HepG2 (cell line): ENCODE measurements around the gene CMTM8. TPM values are rescaled to one million over a fixed set of nuclear protein-coding genes. Genes with fewer than 3 reads are reported as not detected.
A peak's percentile ranks its signal among the peaks of the same experiment; 100 is the strongest.

Experiments used
- ATAC-seq: fragments of 200-7000 bp; cut with Tn5 transposase; 3 replicates; pipeline ENCODE4 v1.9.1; 2020; ENCODE audit warnings: mild to moderate bottlenecking, moderate library complexity
- Bru-seq: library from RNA; stranded (reverse); fragments of 400-500 nt; gene quantifications from one replicate; lab custom pipeline; 2021; lab: Mats Ljungman, UMichigan
- BruChase-seq, 2 experiments: library from RNA; stranded (reverse); fragments of 400-500 nt; gene quantifications; one replicate each; lab custom pipeline; 2021; lab: Mats Ljungman, UMichigan
- BruUV-seq: library from RNA; stranded (reverse); fragments of 400-500 nt; replicated peaks from 2 replicates; lab custom pipeline; 2021; lab: Mats Ljungman, UMichigan
- CTCF ChIA-PET: fragments of 300-600 bp; formaldehyde crosslinking; extraction: SDS; loops from one replicate; lab custom pipeline; 2021; ENCODE audit warnings: low total read pairs, inconsistent platforms, low intra/inter-chr PET ratio; lab: Yijun Ruan, JAX
- POLR2A ChIA-PET: fragments of 350-600 bp; sonication (Branson Sonifier 250); formaldehyde crosslinking; loops from one replicate; lab custom pipeline; 2020; ENCODE audit warnings: antibody characterized with exemption, inconsistent platforms; lab: Yijun Ruan, JAX
- DNase-seq: peaks from one replicate; pipeline ENCODE4 v3.0.0-alpha.2; 2015; ENCODE audit warnings: low spot score
- FAIRE-seq: peaks from 3 replicates; lab custom pipeline; 2011; peaks lifted over from hg19 to GRCh38; lab: Jason Lieb, UNC
- H2AFZ ChIP-seq: one replicate; pipeline ENCODE4 v1.6.1; 2011; ENCODE audit warnings: low read length, inconsistent platforms
- H3K27ac ChIP-seq: fragments of 300-600 bp; 3 replicates; pipeline ENCODE4 v1.8.0; 2011; ENCODE audit warnings: mixed run types, mild to moderate bottlenecking, mixed read lengths, low read length, inconsistent platforms; ENCODE audit not compliant: insufficient read depth; ENCODE audit errors: extremely low read length
- H3K27me3 ChIP-seq, 2 experiments: fragments of 200-600 bp in 1 of 2; 2 replicates in 1 of 2; 3 replicates in 1 of 2; pipeline versions ENCODE4 v1.6.0 to v1.8.0; 2011; ENCODE audit warnings: low read length in 2 of 2, mild to moderate bottlenecking in 2 of 2, moderate library complexity in 2 of 2, inconsistent platforms in 1 of 2; ENCODE audit not compliant: insufficient read depth in 2 of 2, control insufficient read depth in 1 of 2
- H3K36me3 ChIP-seq, 2 experiments: fragments of 200-600 bp in 1 of 2; replicated peaks in 1 of 2; 2 replicates in 1 of 2; 3 replicates in 1 of 2; pipeline versions ENCODE4 v1.5.1 to v1.8.0; 2011; ENCODE audit warnings: low read length in 2 of 2, inconsistent platforms in 1 of 2; ENCODE audit not compliant: insufficient read depth in 2 of 2, control insufficient read depth in 1 of 2
- H3K4me1 ChIP-seq: 2 replicates; pipeline ENCODE4 v1.5.1; 2012; ENCODE audit warnings: low read length, inconsistent platforms; ENCODE audit not compliant: insufficient read depth
- H3K4me2 ChIP-seq: 2 replicates; pipeline ENCODE4 v1.6.0; 2011; ENCODE audit warnings: low read depth, low read length, inconsistent platforms
- H3K4me3 ChIP-seq, 3 experiments: fragments of 200-600 bp in 1 of 3; sonication (generic), shearing (Covaris generic) in 1 of 3; replicated peaks in 1 of 3; 2 replicates each; pipeline ENCODE4 v1.5.1; 2011 to 2016; ENCODE audit warnings: low read length in 3 of 3, inconsistent platforms in 2 of 3, low read depth in 2 of 3, mild to moderate bottlenecking in 2 of 3, control low read depth in 1 of 3, mixed read lengths in 1 of 3; ENCODE audit not compliant: insufficient read depth in 1 of 3
- H3K79me2 ChIP-seq: one replicate; pipeline ENCODE4 v1.6.1; 2011; ENCODE audit warnings: low read length, inconsistent platforms; ENCODE audit not compliant: insufficient read depth
- H3K9ac ChIP-seq: 2 replicates; pipeline ENCODE4 v1.6.0; 2011; ENCODE audit warnings: mild to moderate bottlenecking, low read depth, low read length, inconsistent platforms; ENCODE audit not compliant: insufficient read depth
- H3K9me3 ChIP-seq: 2 replicates; pipeline ENCODE4 v1.5.1; 2012; ENCODE audit warnings: mild to moderate bottlenecking, low read length
- H4K20me1 ChIP-seq: 2 replicates; pipeline ENCODE4 v1.6.0; 2011; ENCODE audit warnings: inconsistent platforms, mild to moderate bottlenecking, low read length, moderate library complexity; ENCODE audit not compliant: insufficient read depth
- HIC2 ChIP-seq: sonication (generic); formaldehyde crosslinking; IDR thresholded peaks from 2 replicates; pipeline ENCODE4 v1.9.0; 2022; ENCODE audit warnings: low read depth, missing genetic modification reagents
- HMGXB4 ChIP-seq, 2 experiments: sonication (generic) in 1 of 2; formaldehyde crosslinking in 1 of 2; IDR thresholded peaks; 2 replicates each; pipeline versions ENCODE4 v1.4.0 to v1.6.1; 2018 to 2020; ENCODE audit warnings: missing genetic modification reagents in 2 of 2, borderline replicate concordance in 1 of 2, low read depth in 1 of 2, mild to moderate bottlenecking in 1 of 2, missing biosample characterization in 1 of 2
- ZNF609 ChIP-seq: sonication (generic); formaldehyde crosslinking; IDR thresholded peaks from 2 replicates; pipeline ENCODE4 v1.4.0; 2020; ENCODE audit warnings: mild to moderate bottlenecking, missing genetic modification reagents, borderline replicate concordance
- WGBS: methylation state at CpG from one replicate; pipeline ENCODE4 v1.1.6; 2017; ENCODE audit warnings: low lambda C conversion rate; 5-methylcytosine and 5-hydroxymethylcytosine counted together
- in situ Hi-C: cut with HindIII; loops from 2 replicates; pipeline ENCODE4 v1.10.0; 2017; ENCODE audit warnings: low pct_unique_long_range_greater_than_20kb; ENCODE audit not compliant: extremely low pct_ligation_motif_present
- intact Hi-C: fragments of 100-400 bp; cut with micrococcal nuclease; formaldehyde crosslinking; loops from one replicate; pipeline ENCODE4 v1.10.0; 2022; ENCODE audit not compliant: unreplicated experiment
- long read RNA-seq, 2 experiments: library from RNA in 1 of 2; library from polyadenylated mRNA in 1 of 2; stranded (forward) in 1 of 2; unstranded in 1 of 2; transcript quantifications; one replicate each; pipeline ENCODE4 v2.0.0, GENCODE V29; 2019 to 2022
- polyA minus RNA-seq, 3 experiments: library from RNA; depleted of rRNA, polyadenylated mRNA; stranded (reverse); fragments of >200 nt; gene quantifications; 2 replicates each; pipeline ENCODE4 v1.2.3, GENCODE V29; 2011; ENCODE audit warnings: low replicate concordance in 1 of 3
- polyA plus RNA-seq, 8 experiments: library from polyadenylated mRNA; depleted of rRNA in 3 of 8; stranded (reverse) in 7 of 8; unstranded in 1 of 8; fragments of >200 nt; fragmentation: Illumina TruSeq in 4 of 8; extraction: Trizol in 4 of 8; gene quantifications; 2 replicates each; pipeline versions ENCODE4 v1.2.1 to v1.2.3, GENCODE V29; 2011 to 2016; ENCODE audit warnings: low read depth in 4 of 8, missing spikeins in 1 of 8, mixed read lengths in 1 of 8; ENCODE audit not compliant: insufficient read depth in 1 of 8
- total RNA-seq, 5 experiments: library from RNA; depleted of rRNA; stranded (reverse); fragments of >200 nt; fragmentation: Illumina TruSeq; extraction: Trizol; gene quantifications; 2 replicates each; pipeline ENCODE4 v1.2.3, GENCODE V29; 2016; ENCODE audit warnings: low read depth in 1 of 5

The CMTM8 gene
- total RNA-seq (2016; rRNA removed; fragmentation: Illumina TruSeq; extraction: Trizol): 6.6 and 8.9 TPM in 2 replicates
- total RNA-seq (2016; cell fraction: cytosol; rRNA removed; fragmentation: Illumina TruSeq; extraction: Trizol; ENCODE audit: low read depth): 7.3 and 8.5 TPM in 2 replicates
- 6.3 and 8.6 TPM in 2 replicates for total RNA-seq (2016; cell fraction: insoluble cytoplasmic fraction; rRNA removed; fragmentation: Illumina TruSeq; extraction: Trizol)
- total RNA-seq (2016; cell fraction: membrane; rRNA removed; fragmentation: Illumina TruSeq; extraction: Trizol): 8.6 and 9.8 TPM in 2 replicates
- 8.5 TPM in 2 replicates for total RNA-seq (2016; cell fraction: nucleus; rRNA removed; fragmentation: Illumina TruSeq; extraction: Trizol)
- 15.2 and 15.8 TPM in 2 replicates for polyA plus RNA-seq (2011; rRNA removed)
- polyA plus RNA-seq (2011; cell fraction: cytosol; rRNA removed): 18.1 and 20.5 TPM in 2 replicates
- polyA plus RNA-seq (2011; cell fraction: nucleus; rRNA removed): 9.4 and 10.5 TPM in 2 replicates
- 13.2 and 15.0 TPM in 2 replicates for polyA plus RNA-seq (2012)
- polyA plus RNA-seq (2016; cell fraction: cytosol; fragmentation: Illumina TruSeq; extraction: Trizol; ENCODE audit: low read depth): 7.0 and 9.1 TPM in 2 replicates
- polyA plus RNA-seq (2016; cell fraction: insoluble cytoplasmic fraction; fragmentation: Illumina TruSeq; extraction: Trizol; ENCODE audit: low read depth): 16.9 and 18.0 TPM in 2 replicates
- polyA plus RNA-seq (2016; cell fraction: membrane; fragmentation: Illumina TruSeq; extraction: Trizol; ENCODE audit: low read depth): 11.2 and 14.1 TPM in 2 replicates
- 26.6 and 27.7 TPM in 2 replicates for polyA plus RNA-seq (2016; cell fraction: nucleus; fragmentation: Illumina TruSeq; extraction: Trizol; ENCODE audit: insufficient read depth, low read depth)
- 18.5 TPM in 1 of 2 replicates, not detected in the other for polyA minus RNA-seq (2011; rRNA and poly(A)+ RNA removed; ENCODE audit: low replicate concordance)
- polyA minus RNA-seq (2011; cell fraction: cytosol; rRNA and poly(A)+ RNA removed): 7.0 and 9.0 TPM in 2 replicates
- polyA minus RNA-seq (2011; cell fraction: nucleus; rRNA and poly(A)+ RNA removed): 3.2 and 4.0 TPM in 2 replicates
- Bru-seq, nascent RNA: percentile 82 among the genes with signal in this experiment
- BruChase-seq, experiment 1, labeled RNA remaining after a 6-hour chase: percentile 79 among the genes with signal in this experiment
- BruChase-seq, experiment 2, labeled RNA remaining after a 2-hour chase: percentile 83 among the genes with signal in this experiment
- long read RNA-seq, experiment 1, transcript CMTM8-201 (4 exons, 1,174 nt): major isoform, 13 of 20 reads
- long read RNA-seq, experiment 1, partial matches to known transcripts: 2 of 20 reads
- long read RNA-seq, experiment 1, other reads (novel, unspliced or antisense): 3 of 20 reads
- long read RNA-seq, experiment 2, transcript CMTM8-201 (4 exons, 1,174 nt): major isoform, 54 of 73 reads
- long read RNA-seq, experiment 2, partial matches to known transcripts: 0 of 73 reads
- long read RNA-seq, experiment 2, other reads (novel, unspliced or antisense): 18 of 73 reads

GRCh38 chr3:32238453-32239306 is at the start of gene CMTM8:
Gene CMTM8, plus strand, starts transcription at chr3:32238680. Its CDS starts 293 bp downstream, at chr3:32238973.
- peak; percentile 35 for DNase-seq
- H3K9me3 ChIP-seq: peaks cover 12% of the 10 kb centered on the region; the same call in 1 of the 2 replicates
- H3K36me3 ChIP-seq: peaks cover 0 to 2% of the 10 kb centered on the region in 2 experiments; a peak in 2 of 5 replicates
- ATAC-seq: peak; percentile 81
- BruUV-seq: no TSS peak
- 3% methylated on average over 18 of the region's 96 CpGs for WGBS
- H3K4me1 ChIP-seq: peaks cover 68% of the 10 kb centered on the region
- CTCF ChIA-PET: interaction anchor here (1.9 to 3.6 kb wide), 3 partner anchors 58 to 63 kb away, joined by 7 to 44 read pairs (median 9); no protein-coding TSS in a partner anchor
- H2AFZ ChIP-seq: no peak within 1 kb of the TSS
- FAIRE-seq: no peak
- intact Hi-C loops: loop anchor here (1.0 to 5.0 kb wide), 4 partner anchors 22 to 163 kb away; no protein-coding TSS in a partner anchor
- POLR2A ChIA-PET: interaction anchor here (0.7 to 4.1 kb wide), 8 partner anchors 12 to 63 kb away, joined by 3 to 32 read pairs (median 3); no protein-coding TSS in a partner anchor
- peak within 1 kb of the TSS; percentile 98 for H3K4me2 ChIP-seq
- peak within 1 kb of the TSS; percentile 84 to 92 (median 87) for H3K4me3 ChIP-seq
- peaks cover 5% of the 10 kb centered on the region; the same call in 1 of the 2 replicates for H4K20me1 ChIP-seq
- in situ Hi-C loops: loop anchor here (5.0 kb wide), 1 partner anchor 61 kb away; no protein-coding TSS in a partner anchor
- H3K27me3 ChIP-seq: no peaks in the 10 kb centered on the region
- H3K27ac ChIP-seq: peak within 1 kb of the TSS; percentile 95
- H3K9ac ChIP-seq: peak within 1 kb of the TSS; percentile 78
- peaks cover 38% of the 10 kb centered on the region for H3K79me2 ChIP-seq
- no peak for TF ChIP-seq ZNF609 (CRISPR knock-in tag)
- no peak for TF ChIP-seq HIC2
- peak in 1 of 2 experiments; percentile 15; a peak in 1 of 4 replicates for TF ChIP-seq HMGXB4 (CRISPR knock-in tag; IDR thresholded peaks at IDR 0.05; ENCODE audit: borderline replicate concordance in 1 of 2, low read depth in 1 of 2)
